HepG2 (cell line): ENCODE results near the gene PTMA. TPM values are rescaled to one million over a fixed set of nuclear protein-coding genes. Genes with fewer than 3 reads are reported as not detected.

ENCODE experiments used
- AGO2 ChIP-seq: fragments of 200-400 bp; formaldehyde crosslinking; optimal IDR thresholded peaks from 2 replicates; pipeline ENCODE3; 2017; ENCODE audit warnings: mild to moderate bottlenecking, low read depth, low read length, moderate library complexity
- GABPA ChIP-seq, 2 experiments: IDR thresholded peaks; 2 replicates each; pipeline ENCODE4 v1.6.1; 2011 to 2016; ENCODE audit warnings: low read depth in 2 of 2, low read length in 1 of 2, missing biosample characterization in 1 of 2, missing genetic modification characterization in 1 of 2
- GTF2F1 ChIP-seq: fragments of 150-350 bp; IDR thresholded peaks from 2 replicates; pipeline ENCODE4 v1.6.1; 2014; ENCODE audit warnings: low read length
- JDP2 ChIP-seq: sonication (generic); formaldehyde crosslinking; IDR thresholded peaks from 2 replicates; pipeline ENCODE4 v1.8.1; 2022; ENCODE audit warnings: missing genetic modification reagents, borderline replicate concordance
- KLF9 ChIP-seq: IDR thresholded peaks from 2 replicates; pipeline ENCODE4 v1.6.1; 2016; ENCODE audit warnings: low read depth
- MAFF ChIP-seq: IDR thresholded peaks from 2 replicates; pipeline ENCODE4 v1.6.1; 2011; ENCODE audit warnings: low read depth, low read length, improper control_type of control experiment
- MAZ ChIP-seq, 2 experiments: sonication (generic) in 1 of 2; formaldehyde crosslinking in 1 of 2; IDR thresholded peaks; 2 replicates each; pipeline versions ENCODE4 v1.5.0 to v1.6.1; 2012 to 2020; ENCODE audit warnings: low read depth in 2 of 2, mild to moderate bottlenecking in 2 of 2, borderline replicate concordance in 1 of 2, improper control_type of control experiment in 1 of 2, low read length in 1 of 2, missing genetic modification reagents in 1 of 2, moderate library complexity in 1 of 2
- MED1 ChIP-seq: sonication (generic); formaldehyde crosslinking; IDR thresholded peaks from 2 replicates; pipeline ENCODE4 v1.4.0; 2020; ENCODE audit warnings: missing genetic modification reagents
- NFIC ChIP-seq: IDR thresholded peaks from 2 replicates; pipeline ENCODE4 v1.6.1; 2012; ENCODE audit warnings: mild to moderate bottlenecking, low read length, inconsistent platforms
- NFYC ChIP-seq: IDR thresholded peaks from 2 replicates; pipeline ENCODE4 v1.6.1; 2016; ENCODE audit warnings: missing genetic modification reagents, missing compliant biosample characterization
- REPIN1 ChIP-seq: sonication (generic); formaldehyde crosslinking; IDR thresholded peaks from 2 replicates; pipeline ENCODE4 v1.8.0; 2022; ENCODE audit warnings: missing genetic modification reagents, low read depth, mild to moderate bottlenecking, borderline replicate concordance
- SALL1 ChIP-seq: sonication (generic); formaldehyde crosslinking; IDR thresholded peaks from 2 replicates; pipeline ENCODE4 v1.8.0; 2022; ENCODE audit warnings: mild to moderate bottlenecking, missing genetic modification reagents
- XBP1 ChIP-seq: sonication (generic); formaldehyde crosslinking; IDR thresholded peaks from 2 replicates; pipeline ENCODE4 v1.5.0; 2020; ENCODE audit warnings: missing genetic modification reagents
- ZBTB20 ChIP-seq: sonication (generic); formaldehyde crosslinking; IDR thresholded peaks from 2 replicates; pipeline ENCODE4 v1.8.1; 2023; ENCODE audit warnings: missing genetic modification reagents, low read depth, mild to moderate bottlenecking, borderline replicate concordance
- ZNF235 ChIP-seq: sonication (generic); formaldehyde crosslinking; IDR thresholded peaks from 2 replicates; pipeline ENCODE4 v1.8.1; 2023; ENCODE audit warnings: mild to moderate bottlenecking, missing genetic modification reagents, borderline replicate concordance
- ZNF24 ChIP-seq: fragments of 450-650 bp; IDR thresholded peaks from 2 replicates; pipeline ENCODE4 v1.6.1; 2017; ENCODE audit warnings: antibody characterized with exemption, mild to moderate bottlenecking
- ZNF3 ChIP-seq: IDR thresholded peaks from 2 replicates; pipeline ENCODE4 v1.7.0; 2017; ENCODE audit warnings: inconsistent platforms
- ZNF333 ChIP-seq: sonication (generic); formaldehyde crosslinking; IDR thresholded peaks from 2 replicates; pipeline ENCODE4 v1.4.0; 2020; ENCODE audit warnings: mild to moderate bottlenecking, missing genetic modification reagents, borderline replicate concordance
- ZNF343 ChIP-seq: sonication (generic); formaldehyde crosslinking; IDR thresholded peaks from 2 replicates; pipeline ENCODE4 v1.4.0; 2020; ENCODE audit warnings: mild to moderate bottlenecking, missing genetic modification reagents
- ZNF737 ChIP-seq: sonication (generic); formaldehyde crosslinking; IDR thresholded peaks from 2 replicates; pipeline ENCODE4 v1.5.0; 2020; ENCODE audit warnings: missing genetic modification reagents, mild to moderate bottlenecking, borderline replicate concordance
- ZNF749 ChIP-seq: sonication (generic); formaldehyde crosslinking; IDR thresholded peaks from 2 replicates; pipeline ENCODE4 v1.8.0; 2022; ENCODE audit warnings: mild to moderate bottlenecking, missing genetic modification reagents, moderate library complexity, borderline replicate concordance
- ZNF75D ChIP-seq: sonication (generic); formaldehyde crosslinking; IDR thresholded peaks from 2 replicates; pipeline ENCODE4 v1.8.1; 2023; ENCODE audit warnings: missing genetic modification reagents, mild to moderate bottlenecking, borderline replicate concordance
- polyA plus RNA-seq, 8 experiments: library from polyadenylated mRNA; depleted of rRNA in 3 of 8; stranded (reverse) in 7 of 8; unstranded in 1 of 8; fragments of >200 nt; fragmentation: Illumina TruSeq in 4 of 8; extraction: Trizol in 4 of 8; gene quantifications; 2 replicates each; pipeline versions ENCODE4 v1.2.1 to v1.2.3, GENCODE V29; 2011 to 2016; ENCODE audit warnings: low read depth in 4 of 8, missing spikeins in 1 of 8, mixed read lengths in 1 of 8; ENCODE audit not compliant: insufficient read depth in 1 of 8
- total RNA-seq, 5 experiments: library from RNA; depleted of rRNA; stranded (reverse); fragments of >200 nt; fragmentation: Illumina TruSeq; extraction: Trizol; gene quantifications; 2 replicates each; pipeline ENCODE4 v1.2.3, GENCODE V29; 2016; ENCODE audit warnings: low read depth in 1 of 5
- TF ChIP-seq, protein P1 (sequence below): sonication (generic); formaldehyde crosslinking; IDR thresholded peaks from 2 replicates; pipeline ENCODE4 v1.5.1; 2020; ENCODE audit warnings: missing genetic modification reagents, mild to moderate bottlenecking, borderline replicate concordance
- TF ChIP-seq, protein P2 (sequence below): fragments of 450-650 bp; IDR thresholded peaks from 2 replicates; pipeline ENCODE4 v1.6.1; 2017
- TF ChIP-seq, protein P3 (sequence below): sonication (generic); formaldehyde crosslinking; IDR thresholded peaks from 2 replicates; pipeline ENCODE4 v1.4.0; 2020; ENCODE audit warnings: mild to moderate bottlenecking, missing genetic modification reagents
- TF ChIP-seq, protein P4 (sequence below): sonication (generic); formaldehyde crosslinking; IDR thresholded peaks from 2 replicates; pipeline ENCODE4 v1.8.1; 2023; ENCODE audit warnings: mild to moderate bottlenecking, missing genetic modification reagents

The PTMA gene
- total and polyA plus RNA-seq, 2 of the 13 experiments (the other 11 are each of a cell fraction or from before 2014, with no cell fraction given), result 190 to 1,086 TPM

DNA sequence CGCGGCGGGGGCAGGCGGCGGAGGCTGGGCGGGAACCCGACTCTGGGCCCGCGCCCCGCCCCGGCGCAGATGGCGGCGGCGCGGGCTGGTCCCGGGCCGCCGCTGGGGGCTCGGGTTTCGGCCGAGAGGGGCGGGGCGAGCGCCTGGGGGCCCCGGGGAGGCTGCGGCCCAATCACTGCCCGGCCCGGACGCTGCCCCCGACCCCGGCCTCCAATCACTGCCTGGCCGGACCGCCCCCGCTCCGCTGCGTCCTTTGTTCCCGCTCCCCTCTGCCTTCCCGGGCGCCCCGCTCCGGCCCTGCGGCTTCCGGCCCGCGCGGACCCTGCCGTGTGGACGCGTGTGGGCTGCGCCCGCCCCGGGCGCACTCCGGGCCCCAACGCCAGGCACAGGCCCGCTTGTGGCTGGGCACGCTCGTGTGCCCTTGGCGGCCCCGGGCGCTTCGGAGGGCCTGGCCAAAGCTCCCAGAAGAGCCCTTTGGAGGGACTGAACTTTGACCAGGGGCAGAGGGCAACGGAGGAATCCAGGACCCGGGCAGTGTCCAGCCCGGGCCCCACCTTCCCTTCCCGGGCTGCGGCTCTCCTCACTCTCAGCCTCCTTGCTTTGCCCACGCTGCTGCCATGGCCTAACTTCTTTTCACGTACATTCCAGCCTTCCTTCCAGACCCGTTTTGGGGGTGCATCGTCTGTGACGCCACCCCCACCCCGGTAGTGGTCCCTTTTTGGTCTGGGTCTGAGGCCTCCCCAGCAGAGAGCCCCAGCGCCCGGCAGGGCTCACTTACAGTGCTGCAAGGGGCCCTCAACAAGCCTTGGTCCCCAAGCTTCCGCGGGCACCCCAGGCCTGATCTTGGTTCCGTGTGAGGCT, 27.1 kb upstream of the PTMA start (continued):
- TF ChIP-seq, protein P1, sequence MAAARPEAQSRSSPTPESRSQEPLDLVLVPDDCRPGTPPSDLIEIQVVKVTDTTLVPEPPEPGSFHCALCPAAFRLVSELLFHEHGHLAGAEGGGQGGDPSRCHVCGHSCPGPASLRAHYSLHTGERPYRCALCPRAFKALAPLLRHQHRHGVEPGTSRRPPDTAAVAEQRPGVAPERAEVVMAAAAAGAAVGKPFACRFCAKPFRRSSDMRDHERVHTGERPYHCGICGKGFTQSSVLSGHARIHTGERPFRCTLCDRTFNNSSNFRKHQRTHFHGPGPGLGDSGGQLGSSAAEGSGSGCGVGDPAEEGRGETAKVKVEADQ (CRISPR knock-in tag), result no peak
- TF ChIP-seq ZNF343 (CRISPR knock-in tag), result no peak; the same call in 1 of the 2 replicates
- TF ChIP-seq ZBTB20 (CRISPR knock-in tag), result no peak
- peak; percentile 82 for TF ChIP-seq ZNF749 (CRISPR knock-in tag)
- TF ChIP-seq ZNF75D (CRISPR knock-in tag), result no peak
- no peak for TF ChIP-seq MAFF
- no peak for TF ChIP-seq GTF2F1
- peak; percentile 82; the same call in 1 of the 2 replicates for TF ChIP-seq MAZ (IDR thresholded peaks at IDR 0.05; ENCODE audit: borderline replicate concordance, low read depth, low read length)
- peak; percentile 92 for TF ChIP-seq MAZ (CRISPR knock-in tag; IDR thresholded peaks at IDR 0.05; ENCODE audit: low read depth)
- peak; percentile 68; the same call in 1 of the 2 replicates for TF ChIP-seq ZNF3 (CRISPR knock-in tag)
- TF ChIP-seq KLF9, result no peak
- no peak for TF ChIP-seq XBP1 (CRISPR knock-in tag)
- TF ChIP-seq, protein P2, sequence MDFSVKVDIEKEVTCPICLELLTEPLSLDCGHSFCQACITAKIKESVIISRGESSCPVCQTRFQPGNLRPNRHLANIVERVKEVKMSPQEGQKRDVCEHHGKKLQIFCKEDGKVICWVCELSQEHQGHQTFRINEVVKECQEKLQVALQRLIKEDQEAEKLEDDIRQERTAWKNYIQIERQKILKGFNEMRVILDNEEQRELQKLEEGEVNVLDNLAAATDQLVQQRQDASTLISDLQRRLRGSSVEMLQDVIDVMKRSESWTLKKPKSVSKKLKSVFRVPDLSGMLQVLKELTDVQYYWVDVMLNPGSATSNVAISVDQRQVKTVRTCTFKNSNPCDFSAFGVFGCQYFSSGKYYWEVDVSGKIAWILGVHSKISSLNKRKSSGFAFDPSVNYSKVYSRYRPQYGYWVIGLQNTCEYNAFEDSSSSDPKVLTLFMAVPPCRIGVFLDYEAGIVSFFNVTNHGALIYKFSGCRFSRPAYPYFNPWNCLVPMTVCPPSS, result no peak
- TF ChIP-seq, protein P3, sequence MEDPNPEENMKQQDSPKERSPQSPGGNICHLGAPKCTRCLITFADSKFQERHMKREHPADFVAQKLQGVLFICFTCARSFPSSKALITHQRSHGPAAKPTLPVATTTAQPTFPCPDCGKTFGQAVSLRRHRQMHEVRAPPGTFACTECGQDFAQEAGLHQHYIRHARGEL (CRISPR knock-in tag), result no peak
- peak; percentile 74; the same call in 1 of the 2 replicates for TF ChIP-seq ZNF333 (CRISPR knock-in tag)
- 0 out of 2 replicates have a peak, but pooled peaks have one; percentile 22 for TF ChIP-seq ZNF235 (CRISPR knock-in tag)
- peak; percentile 31; the same call in 1 of the 2 replicates for TF ChIP-seq REPIN1
- TF ChIP-seq AGO2, result peak; percentile 94
- TF ChIP-seq ZNF737, result no peak
- peak; percentile 81 for TF ChIP-seq NFYC (CRISPR knock-in tag)
- no peak; the same call in 1 of the 2 replicates for TF ChIP-seq JDP2 (CRISPR knock-in tag)
- no peak for TF ChIP-seq GABPA (IDR thresholded peaks at IDR 0.05; ENCODE audit: low read depth, low read length)
- 0 out of 2 replicates have a peak, but pooled peaks have one; percentile 16 for TF ChIP-seq GABPA (CRISPR knock-in tag; IDR thresholded peaks at IDR 0.05; ENCODE audit: low read depth)
- no peak; the same call in 1 of the 2 replicates for TF ChIP-seq NFIC
- peak; percentile 41; the same call in 1 of the 2 replicates for TF ChIP-seq ZNF24
- TF ChIP-seq MED1 (CRISPR knock-in tag), result peak; percentile 66
- peak; percentile 83 for TF ChIP-seq SALL1 (CRISPR knock-in tag)
- TF ChIP-seq, protein P4, sequence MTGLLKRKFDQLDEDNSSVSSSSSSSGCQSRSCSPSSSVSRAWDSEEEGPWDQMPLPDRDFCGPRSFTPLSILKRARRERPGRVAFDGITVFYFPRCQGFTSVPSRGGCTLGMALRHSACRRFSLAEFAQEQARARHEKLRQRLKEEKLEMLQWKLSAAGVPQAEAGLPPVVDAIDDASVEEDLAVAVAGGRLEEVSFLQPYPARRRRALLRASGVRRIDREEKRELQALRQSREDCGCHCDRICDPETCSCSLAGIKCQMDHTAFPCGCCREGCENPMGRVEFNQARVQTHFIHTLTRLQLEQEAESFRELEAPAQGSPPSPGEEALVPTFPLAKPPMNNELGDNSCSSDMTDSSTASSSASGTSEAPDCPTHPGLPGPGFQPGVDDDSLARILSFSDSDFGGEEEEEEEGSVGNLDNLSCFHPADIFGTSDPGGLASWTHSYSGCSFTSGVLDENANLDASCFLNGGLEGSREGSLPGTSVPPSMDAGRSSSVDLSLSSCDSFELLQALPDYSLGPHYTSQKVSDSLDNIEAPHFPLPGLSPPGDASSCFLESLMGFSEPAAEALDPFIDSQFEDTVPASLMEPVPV, result peak; percentile 87
